Central memory CD8-positive, alpha-beta T cell (primary cell): ENCODE measurements around the gene MYOCD.

ENCODE experiments used
- ATAC-seq: fragments of 150-1000 bp; cut with Tn5 transposase; replicated peaks from 2 replicates; pipeline ENCODE4 v1.10.0; 2022; ENCODE audit warnings: mild to moderate bottlenecking, moderate FRiP score, moderate number of reproducible peaks; ENCODE audit not compliant: poor library complexity, severe bottlenecking; ENCODE audit errors: extremely low read depth
- DNase-seq, 2 donors: peaks; one replicate each; pipeline ENCODE4 v3.0.0; 2021; ENCODE audit warnings: low spot score in 2 of 2
- H3K27ac Mint-ChIP-seq: one replicate; pipeline ENCODE4 v1.8.0; 2022; ENCODE audit warnings: low read depth, mild to moderate bottlenecking, moderate library complexity, mixed read lengths
- H3K27me3 Mint-ChIP-seq: one replicate; pipeline ENCODE4 v1.8.0; 2022; ENCODE audit warnings: mixed read lengths
- H3K36me3 Mint-ChIP-seq: one replicate; pipeline ENCODE4 v1.8.0; 2022; ENCODE audit warnings: mild to moderate bottlenecking, moderate library complexity, mixed read lengths; ENCODE audit not compliant: insufficient read depth
- H3K4me1 Mint-ChIP-seq: one replicate; pipeline ENCODE4 v1.8.0; 2022; ENCODE audit warnings: mixed read lengths
- H3K4me3 Mint-ChIP-seq: one replicate; pipeline ENCODE4 v1.8.0; 2022; ENCODE audit warnings: mild to moderate bottlenecking, moderate library complexity, mixed read lengths
- H3K9me3 Mint-ChIP-seq: one replicate; pipeline ENCODE4 v1.8.0; 2022; ENCODE audit warnings: mixed read lengths

Gene MYOCD

GRCh38 chr17:12665263-12666210, at the start of gene MYOCD:
Gene MYOCD (plus strand): TSS chr17:12665890. CDS start chr17:12666189, 299 bp downstream.
- no peak for ATAC-seq
- H3K9me3 Mint-ChIP-seq, result no peaks in the 10 kb centered on the region
- peaks cover 75% of the 10 kb centered on the region for H3K27me3 Mint-ChIP-seq
- H3K36me3 Mint-ChIP-seq, result no peaks in the 10 kb centered on the region
- DNase-seq, result no peak
- no peak within 1 kb of the TSS for H3K27ac Mint-ChIP-seq
- H3K4me1 Mint-ChIP-seq, result no peaks in the 10 kb centered on the region
- no peak within 1 kb of the TSS for H3K4me3 Mint-ChIP-seq

GRCh38 chr17:12616161-12616560, 49.5 kb upstream of the MYOCD start:
- Mint-ChIP-seq H3K27ac (no peak overlapping the region), H3K36me3 (no peaks in the 10 kb centered on the region), H3K9me3 (peaks cover 11% of the 10 kb centered on the region), H3K4me1 (no peaks in the 10 kb centered on the region), H3K4me3 (no peak overlapping the region), H3K27me3 (no peaks in the 10 kb centered on the region)
- DNase-seq (no peak), ATAC-seq (no peak)

- H3K27me3 Mint-ChIP-seq, result no peaks in the 10 kb centered on the region
- no peak overlapping the region for H3K4me3 Mint-ChIP-seq
- no peaks in the 10 kb centered on the region for H3K36me3 Mint-ChIP-seq
- ATAC-seq (no peak), DNase-seq (no peak)
- H3K4me1 Mint-ChIP-seq, result no peaks in the 10 kb centered on the region
- peaks cover 15% of the 10 kb centered on the region for H3K9me3 Mint-ChIP-seq
- no peak overlapping the region for H3K27ac Mint-ChIP-seq
These were observed 47.1 kb upstream of the MYOCD start for GRCh38 chr17:12618557-12618956.

- H3K4me1 Mint-ChIP-seq, result no peaks in the 10 kb centered on the region
- no peak overlapping the region for H3K4me3 Mint-ChIP-seq
- H3K9me3 Mint-ChIP-seq, result peaks cover 10% of the 10 kb centered on the region
- H3K36me3 Mint-ChIP-seq, result no peaks in the 10 kb centered on the region
- no peak overlapping the region for H3K27ac Mint-ChIP-seq
- peaks cover 6% of the 10 kb centered on the region for H3K27me3 Mint-ChIP-seq
- DNase-seq (no peak), ATAC-seq (no peak)
These were observed 46.1 kb upstream of the MYOCD start for GRCh38 chr17:12619459-12620199.

GRCh38 chr17:12620200-12620720, 45.4 kb upstream of the MYOCD start:
- Mint-ChIP-seq H3K27ac (no peak overlapping the region), H3K36me3 (no peaks in the 10 kb centered on the region), H3K4me1 (no peaks in the 10 kb centered on the region)

GRCh38 chr17:12622726-12623125, 43.0 kb upstream of the MYOCD start:
- H3K36me3 Mint-ChIP-seq, result no peaks in the 10 kb centered on the region
- peaks cover 9% of the 10 kb centered on the region for H3K27me3 Mint-ChIP-seq
- H3K4me1 Mint-ChIP-seq, result no peaks in the 10 kb centered on the region
- DNase-seq (no peak), ATAC-seq (no peak)
- H3K9me3 Mint-ChIP-seq, result peaks cover 16% of the 10 kb centered on the region
- H3K4me3 Mint-ChIP-seq, result no peak overlapping the region
- no peak overlapping the region for H3K27ac Mint-ChIP-seq

More at GRCh38 chr17:12620200-12620720, 45.4 kb upstream of the MYOCD start:
- Mint-ChIP-seq H3K4me3 (no peak overlapping the region), H3K9me3 (peaks cover 11% of the 10 kb centered on the region), H3K27me3 (peaks cover 9% of the 10 kb centered on the region)
- no peak for ATAC-seq
- DNase-seq, result no peak

- Mint-ChIP-seq H3K27me3 (peaks cover 9% of the 10 kb centered on the region), H3K27ac (no peak overlapping the region), H3K4me3 (no peak overlapping the region), H3K36me3 (no peaks in the 10 kb centered on the region), H3K4me1 (no peaks in the 10 kb centered on the region), H3K9me3 (peaks cover 16% of the 10 kb centered on the region)
- no peak for DNase-seq
- no peak for ATAC-seq
These were observed 42.4 kb upstream of the MYOCD start for GRCh38 chr17:12623220-12623848.

GRCh38 chr17:12624211-12624610, 41.5 kb upstream of the MYOCD start:
- no peaks in the 10 kb centered on the region for H3K4me1 Mint-ChIP-seq
- H3K27me3 Mint-ChIP-seq, result peaks cover 9% of the 10 kb centered on the region
- DNase-seq (no peak), ATAC-seq (no peak)
- no peak overlapping the region for H3K4me3 Mint-ChIP-seq
- H3K9me3 Mint-ChIP-seq, result peaks cover 16% of the 10 kb centered on the region
- H3K27ac Mint-ChIP-seq, result no peak overlapping the region
- no peaks in the 10 kb centered on the region for H3K36me3 Mint-ChIP-seq

GRCh38 chr17:12625092-12625491, 40.6 kb upstream of the MYOCD start:
- Mint-ChIP-seq H3K9me3 (peaks cover 16% of the 10 kb centered on the region), H3K4me3 (no peak overlapping the region), H3K27me3 (peaks cover 9% of the 10 kb centered on the region), H3K36me3 (no peaks in the 10 kb centered on the region), H3K4me1 (no peaks in the 10 kb centered on the region), H3K27ac (no peak overlapping the region)
- DNase-seq (no peak), ATAC-seq (no peak)

GRCh38 chr17:12627177-12627629, 38.5 kb upstream of the MYOCD start:
- ATAC-seq (no peak), DNase-seq (no peak)
- Mint-ChIP-seq H3K4me3 (no peak overlapping the region), H3K27ac (no peak overlapping the region), H3K27me3 (peaks cover 9% of the 10 kb centered on the region), H3K9me3 (peaks cover 29% of the 10 kb centered on the region), H3K4me1 (no peaks in the 10 kb centered on the region), H3K36me3 (no peaks in the 10 kb centered on the region)

GRCh38 chr17:12627781-12628451, 37.8 kb upstream of the MYOCD start:
- H3K27me3 Mint-ChIP-seq, result peaks cover 9% of the 10 kb centered on the region
- no peak overlapping the region for H3K27ac Mint-ChIP-seq
- no peak overlapping the region for H3K4me3 Mint-ChIP-seq
- no peaks in the 10 kb centered on the region for H3K4me1 Mint-ChIP-seq
- ATAC-seq (no peak), DNase-seq (no peak)
- H3K9me3 Mint-ChIP-seq, result peaks cover 23% of the 10 kb centered on the region
- H3K36me3 Mint-ChIP-seq, result no peaks in the 10 kb centered on the region

- H3K27ac Mint-ChIP-seq, result no peak overlapping the region
- H3K36me3 Mint-ChIP-seq, result peaks cover 2% of the 10 kb centered on the region
- DNase-seq (no peak), ATAC-seq (no peak)
- H3K4me3 Mint-ChIP-seq, result no peak overlapping the region
- no peaks in the 10 kb centered on the region for H3K4me1 Mint-ChIP-seq
- peaks cover 17% of the 10 kb centered on the region for H3K9me3 Mint-ChIP-seq
- no peaks in the 10 kb centered on the region for H3K27me3 Mint-ChIP-seq
These were observed 34.6 kb upstream of the MYOCD start for GRCh38 chr17:12631076-12631475.
